T-helper 2 cell treated with Interferon-gamma antibody and Interleukin-4, amounts not matched to agents 100 ng/mL and 5 ng/mL, for 36 hours (primary cell): ENCODE results near the gene FOLR2. TPM values are rescaled to one million over a fixed set of nuclear protein-coding genes. Genes with fewer than 3 reads are reported as not detected.
"Not testable (repeated sequence)": the region's sequence is repeated elsewhere in the genome, so short reads cannot be mapped to it uniquely, and the experiment has no call there.

Source experiments
- intact Hi-C: fragments of 100-400 bp; cut with micrococcal nuclease; formaldehyde crosslinking; loops from one replicate; pipeline ENCODE4 v1.15.1; 2023
- total RNA-seq: library from RNA; stranded (reverse); gene quantifications from 2 replicates; pipeline ENCODE4 v1.2.3, GENCODE V29; 2022

FOLR2 gene
- total RNA-seq, 1 donor from 2014 or later = not detected

GRCh38 chr11:72206794-72207193, 9.8 kb upstream of the FOLR2 start:
- intact Hi-C loops = not testable (repeated sequence)

GRCh38 chr11:72208281-72208680, 8.3 kb upstream of the FOLR2 start:
- intact Hi-C loops = no loop called here

DNA sequence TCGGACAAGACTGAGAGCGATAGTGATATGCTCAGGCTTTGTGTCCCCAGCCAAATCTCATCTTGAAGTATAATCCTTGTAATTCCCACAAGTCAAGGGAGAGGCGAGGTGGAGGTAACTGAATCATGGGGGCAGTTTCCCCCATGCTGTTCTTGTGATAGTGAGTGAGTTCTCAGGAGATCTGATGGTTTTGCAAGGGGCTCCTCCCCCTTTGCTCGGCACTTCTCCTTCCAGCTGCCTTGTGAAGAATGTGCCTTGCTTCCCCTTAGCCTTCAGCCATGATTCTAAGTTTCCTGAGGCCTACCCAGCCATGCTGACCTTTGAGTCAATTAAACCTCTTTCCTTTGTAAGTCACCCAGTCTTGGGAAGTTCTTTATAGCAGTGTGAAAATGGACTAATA, 7.5 kb upstream of the FOLR2 start:
- intact Hi-C loops = no loop called here

- intact Hi-C loops = no loop called here
These were observed 1.2 kb downstream of the FOLR2 start for GRCh38 chr11:72217841-72218240.

- intact Hi-C loops = no loop called here
These were observed 1.7 kb downstream of the FOLR2 start for GRCh38 chr11:72218251-72218745.

GRCh38 chr11:72220696-72221363, 4.2 kb downstream of the FOLR2 start:
- intact Hi-C loops = loop anchor here (5.0 kb wide), 2 partner anchors 39 to 571 kb away; partner anchors contain the start of gene STARD10

DNA sequence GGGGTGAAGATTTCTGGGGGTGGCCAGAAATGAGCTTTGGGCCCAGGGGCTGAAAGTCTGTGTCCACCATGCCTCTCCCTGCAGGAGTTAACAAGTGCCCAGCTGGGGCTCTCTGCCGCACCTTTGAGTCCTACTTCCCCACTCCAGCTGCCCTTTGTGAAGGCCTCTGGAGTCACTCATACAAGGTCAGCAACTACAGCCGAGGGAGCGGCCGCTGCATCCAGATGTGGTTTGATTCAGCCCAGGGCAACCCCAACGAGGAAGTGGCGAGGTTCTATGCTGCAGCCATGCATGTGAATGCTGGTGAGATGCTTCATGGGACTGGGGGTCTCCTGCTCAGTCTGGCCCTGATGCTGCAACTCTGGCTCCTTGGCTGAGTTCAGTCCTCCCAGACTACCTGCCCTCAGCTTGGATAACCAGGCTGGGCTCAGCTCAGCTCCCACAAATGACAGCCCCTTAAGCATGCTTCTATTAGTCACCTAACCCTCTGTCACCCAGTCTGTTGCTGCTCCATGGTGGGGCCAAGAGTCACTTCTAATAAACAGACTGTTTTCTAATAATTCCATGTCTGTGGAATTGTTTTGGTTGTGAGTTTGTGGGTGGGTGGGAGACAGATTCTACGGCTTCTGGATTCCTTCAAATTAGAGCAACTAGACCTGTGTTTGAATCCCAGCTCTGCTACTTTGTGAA, 4.9 kb downstream of the FOLR2 start:
- intact Hi-C loops = loop anchor here (2.0 to 5.0 kb wide), 4 partner anchors 39 to 571 kb away; partner anchors contain the start of genes LAMTOR1, LRRC51, NUMA1 and STARD10

GRCh38 chr11:72222106-72222891, 5.7 kb downstream of the FOLR2 start:
- intact Hi-C loops = loop anchor here (2.0 to 5.0 kb wide), 4 partner anchors 40 to 570 kb away; partner anchors contain the start of genes LAMTOR1, LRRC51, NUMA1 and STARD10

- intact Hi-C loops = loop anchor here (1.0 to 5.0 kb wide), 8 partner anchors 41 to 569 kb away; partner anchors contain the start of genes ANAPC15, CLPB, LAMTOR1 and LRRC51
These were observed 6.5 kb downstream of the FOLR2 start for GRCh38 chr11:72222907-72223614.

- intact Hi-C loops = loop anchor here (1.0 to 5.0 kb wide), 9 partner anchors 42 to 568 kb away; partner anchors contain the start of genes ANAPC15, CLPB, LAMTOR1 and LRRC51
These were observed 7.3 kb downstream of the FOLR2 start for GRCh38 chr11:72223615-72224563.

DNA sequence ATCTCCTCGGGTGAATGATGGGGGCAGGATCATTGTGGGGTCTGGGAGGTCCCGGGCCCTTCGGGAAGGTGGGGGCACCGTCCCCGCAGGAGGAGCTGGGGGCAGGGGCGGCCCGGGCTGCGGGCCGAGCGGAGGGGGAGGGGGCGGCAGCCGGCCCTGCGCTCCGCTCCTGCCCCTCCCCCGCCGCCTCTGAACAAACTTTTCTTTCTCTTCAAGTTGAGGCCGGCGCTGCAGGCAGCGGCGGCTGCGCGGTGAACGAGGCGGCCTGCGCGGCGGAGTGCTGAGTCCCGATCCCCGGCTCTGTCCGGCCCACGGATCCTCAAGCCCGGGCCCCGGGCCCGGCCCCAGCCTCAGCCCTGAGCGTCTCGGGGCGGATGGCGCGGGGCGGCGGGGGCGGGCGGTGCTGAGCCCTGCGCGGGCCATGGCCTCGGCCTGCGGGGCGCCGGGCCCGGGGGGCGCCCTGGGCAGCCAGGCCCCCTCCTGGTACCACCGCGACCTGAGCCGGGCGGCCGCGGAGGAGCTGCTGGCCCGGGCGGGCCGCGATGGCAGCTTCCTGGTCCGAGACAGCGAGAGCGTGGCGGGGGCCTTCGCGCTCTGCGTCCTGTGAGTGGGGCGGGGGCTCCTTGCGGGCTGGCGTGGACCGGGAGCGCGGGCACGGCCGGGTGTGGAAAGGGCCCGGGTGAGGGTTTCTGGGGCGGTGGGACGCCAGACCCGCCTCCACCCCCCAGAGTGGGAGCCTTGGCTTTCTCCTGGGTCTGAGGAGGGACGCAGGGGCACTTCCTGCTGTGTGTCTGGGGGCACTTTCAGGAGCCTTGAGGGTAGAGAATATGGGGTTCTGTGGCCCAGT, 8.2 kb downstream of the FOLR2 start, which contains the start of gene INPPL1:
INPPL1 (plus strand) TSS at position 204 of the 847 bp plus-strand sequence; CDS start at position 422, 218 bp downstream.
- intact Hi-C loops = loop anchor here (2.0 to 5.0 kb wide), 3 partner anchors 42 to 568 kb away; partner anchors contain the start of gene STARD10

GRCh38 chr11:72225411-72225951, 8.9 kb downstream of the FOLR2 start:
- intact Hi-C loops = loop anchor here (2.0 kb wide), 1 partner anchor 439 kb away; no protein-coding TSS in a partner anchor

DNA sequence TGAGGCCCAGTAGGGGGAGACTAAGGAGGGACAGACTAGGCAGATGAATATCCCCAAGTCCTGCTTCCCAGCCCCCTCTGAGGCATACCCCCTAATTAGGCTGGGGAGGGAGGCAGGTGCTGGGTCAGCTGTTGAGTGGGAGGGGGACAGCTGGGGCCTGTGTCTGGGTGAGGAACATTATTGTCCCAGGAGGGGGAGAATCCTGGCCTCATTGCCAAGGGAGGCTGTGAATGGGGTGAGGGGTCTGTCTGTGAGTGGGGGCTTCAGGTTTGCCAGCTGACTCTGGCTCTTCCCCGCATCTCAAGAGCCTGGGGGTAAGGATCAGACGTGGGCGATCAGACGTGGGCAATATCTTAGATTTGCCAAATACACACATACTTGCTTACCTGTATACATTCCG, 10.1 kb downstream of the FOLR2 start:
- intact Hi-C loops = no loop called here

DNA sequence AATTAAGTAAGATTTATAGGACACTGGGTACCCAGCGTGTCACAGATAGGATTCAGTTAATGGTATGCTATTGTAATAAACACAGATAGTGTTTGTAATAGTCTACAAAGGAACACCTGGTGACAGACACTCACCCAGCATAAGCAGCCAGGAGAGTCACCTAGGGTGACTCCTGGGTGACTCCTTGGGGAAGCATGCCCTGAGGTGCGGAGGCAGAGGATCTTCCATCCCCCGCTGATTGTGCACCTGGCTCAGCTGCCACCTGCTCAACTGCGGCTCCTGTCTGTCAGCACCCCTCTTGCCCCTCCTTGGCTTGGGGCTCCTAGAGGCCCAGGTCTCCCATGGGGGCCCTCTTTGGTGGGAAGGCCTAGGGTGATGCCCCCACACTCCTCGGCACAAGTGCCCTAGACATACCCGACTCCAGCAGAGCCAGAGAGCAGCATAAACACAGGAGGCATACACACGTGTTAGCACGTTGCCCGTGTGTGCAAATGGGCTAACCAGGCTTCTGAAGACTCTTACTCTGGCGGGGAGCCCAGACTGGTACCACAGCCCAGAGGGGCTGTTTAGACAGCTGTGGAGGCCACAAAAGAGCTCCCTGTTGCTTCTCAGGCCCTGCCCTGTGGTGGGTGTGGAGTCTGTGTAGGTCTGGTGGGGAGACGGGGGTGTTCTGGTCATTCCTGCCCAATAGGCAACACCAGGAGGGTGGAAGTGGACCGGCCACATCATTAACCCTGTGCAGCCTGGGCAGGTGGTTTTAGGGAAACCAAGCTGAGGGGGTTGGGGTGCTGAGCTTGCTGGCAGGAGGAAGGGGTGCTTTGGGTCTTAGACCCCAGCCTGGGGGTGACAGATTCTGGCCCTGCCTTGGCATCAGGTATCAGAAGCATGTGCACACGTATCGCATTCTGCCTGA, 11.0 kb downstream of the FOLR2 start:
- intact Hi-C loops = no loop called here

GRCh38 chr11:72228229-72228843, 11.7 kb downstream of the FOLR2 start:
- intact Hi-C loops = no loop called here

DNA sequence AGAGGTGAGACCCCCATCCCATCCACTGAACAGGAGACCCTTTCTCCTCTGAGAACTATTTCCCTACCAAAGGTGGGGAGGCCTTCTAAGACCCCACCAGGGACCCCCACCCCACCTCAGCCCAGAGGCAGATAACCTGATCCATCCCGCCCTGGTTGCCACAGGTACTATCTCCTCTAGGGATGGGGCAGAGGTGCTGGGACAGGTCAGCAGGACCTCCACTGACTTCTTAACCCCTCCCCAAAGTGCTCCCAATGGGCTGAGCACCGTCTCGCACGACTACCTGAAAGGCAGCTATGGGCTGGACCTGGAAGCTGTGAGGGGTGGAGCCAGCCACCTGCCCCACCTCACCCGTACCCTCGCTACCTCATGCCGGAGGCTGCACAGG, 12.2 kb downstream of the FOLR2 start:
- intact Hi-C loops = no loop called here
